Fibroblast of skin of right biceps (primary cell): ENCODE data around the gene UBL4B.
A peak's percentile ranks its signal among the peaks of the same experiment; 100 is the strongest.

ENCODE experiments used
- DNase-seq: peaks from one replicate; pipeline ENCODE4 v3.0.0-alpha.2; 2013

The UBL4B gene

GRCh38 chr1:110085671-110086070 is 26.6 kb upstream of the UBL4B start:
- DNase-seq = no peak

GRCh38 chr1:110086961-110087360 is 25.3 kb upstream of the UBL4B start:
- no peak for DNase-seq

GRCh38 chr1:110087812-110088738 is 24.2 kb upstream of the UBL4B start:
- peak; percentile 57 for DNase-seq

GRCh38 chr1:110088739-110089316 is 23.4 kb upstream of the UBL4B start:
- DNase-seq = no peak

- DNase-seq = no peak
Observed at GRCh38 chr1:110089561-110090275, 22.5 kb upstream of the UBL4B start.

- no peak for DNase-seq
Observed at GRCh38 chr1:110091381-110091780, 20.9 kb upstream of the UBL4B start.

- no peak for DNase-seq
Observed at GRCh38 chr1:110091791-110092190, 20.5 kb upstream of the UBL4B start.

- DNase-seq = no peak
Observed at GRCh38 chr1:110092991-110093390, 19.3 kb upstream of the UBL4B start.

GRCh38 chr1:110094931-110095654 is 17.1 kb upstream of the UBL4B start:
- DNase-seq = no peak

GRCh38 chr1:110097507-110098221 is 14.6 kb upstream of the UBL4B start:
- no peak for DNase-seq

GRCh38 chr1:110098222-110099026 is 13.8 kb upstream of the UBL4B start:
- DNase-seq = no peak

GRCh38 chr1:110100335-110100734 is 11.9 kb upstream of the UBL4B start:
- DNase-seq = no peak

GRCh38 chr1:110102081-110102480 is 10.2 kb upstream of the UBL4B start:
- peak; percentile 38 for DNase-seq

GRCh38 chr1:110106013-110106941 is 6.0 kb upstream of the UBL4B start:
- DNase-seq = peak; percentile 62

GRCh38 chr1:110107867-110108469 is 4.3 kb upstream of the UBL4B start:
- DNase-seq = no peak

- DNase-seq = no peak
Observed at GRCh38 chr1:110111081-110111480, 1.2 kb upstream of the UBL4B start.

GRCh38 chr1:110112656-110113055 is 413 bp downstream of the UBL4B start:
- DNase-seq = no peak

- no peak for DNase-seq
Observed at GRCh38 chr1:110113551-110113950, 1.3 kb downstream of the UBL4B start.

GRCh38 chr1:110114173-110114572 is 1.9 kb downstream of the UBL4B start:
- DNase-seq = no peak

GRCh38 chr1:110114784-110115183 is 2.5 kb downstream of the UBL4B start:
- DNase-seq = no peak
